Measurements from ENCODE around the gene DNPH1.
A peak's percentile ranks its signal among the peaks of the same experiment; 100 is the strongest.

The DNPH1 gene

DNA sequence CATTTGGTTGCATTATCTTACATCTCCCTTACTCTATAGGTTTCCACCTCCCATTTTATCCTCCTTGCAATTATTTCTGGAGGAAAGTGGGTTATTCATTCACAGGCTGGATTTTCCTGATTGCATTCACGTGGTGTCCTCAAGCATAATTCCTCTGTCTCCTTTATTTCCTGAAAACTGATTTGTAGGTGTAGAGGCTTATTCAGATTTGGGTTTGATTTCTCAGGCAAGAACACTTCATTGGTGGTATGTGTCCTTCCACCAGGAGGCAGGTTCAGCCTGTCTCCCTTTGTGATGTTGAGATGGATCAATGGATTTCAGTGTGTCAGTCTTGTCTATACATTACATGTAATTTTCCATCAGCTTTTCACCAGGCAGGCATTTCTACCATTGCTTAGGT is 17.3 kb downstream of the DNPH1 start:
- no peak for FAIRE-seq

DNA sequence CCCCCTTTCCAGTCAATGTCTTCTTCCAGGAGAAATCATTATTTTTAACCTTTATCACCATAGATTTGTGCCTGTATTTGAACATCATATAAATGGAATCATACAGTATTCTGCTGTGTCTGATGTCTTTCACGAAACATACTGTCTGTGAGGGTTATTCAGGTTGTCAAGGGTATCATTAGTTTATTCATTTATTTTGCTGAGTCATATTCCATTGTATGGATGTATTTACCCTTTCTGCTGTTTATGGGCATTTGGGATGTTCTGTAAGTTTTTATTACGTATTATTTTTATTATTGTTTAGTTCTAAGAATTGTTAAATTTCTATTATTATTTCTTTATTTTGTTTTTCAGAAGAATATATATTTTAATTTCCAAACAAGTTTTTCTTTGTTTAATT is 22.0 kb downstream of the DNPH1 start:
- peak; percentile 10 for FAIRE-seq

DNA sequence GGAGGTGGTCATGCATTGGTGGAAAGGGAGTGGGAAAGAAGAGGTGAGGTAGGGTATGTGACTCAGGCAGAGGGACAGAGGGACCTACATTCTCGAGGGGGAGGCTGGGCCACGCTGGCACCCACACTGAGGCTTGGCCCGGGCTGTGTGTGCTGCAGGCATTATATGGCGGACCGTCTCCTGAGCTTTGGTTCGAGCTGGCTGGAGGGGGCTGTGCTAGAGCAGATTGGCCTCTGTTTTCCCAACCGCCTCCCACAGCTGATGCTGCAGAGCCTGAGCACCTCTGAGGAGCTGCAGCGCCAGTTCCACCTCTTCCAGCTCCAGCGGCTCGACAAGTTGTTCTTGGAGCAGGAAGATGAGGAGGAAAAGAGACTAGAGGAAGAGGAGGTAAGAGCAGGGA is 23.4 kb downstream of the DNPH1 start:
- no peak for FAIRE-seq

DNA sequence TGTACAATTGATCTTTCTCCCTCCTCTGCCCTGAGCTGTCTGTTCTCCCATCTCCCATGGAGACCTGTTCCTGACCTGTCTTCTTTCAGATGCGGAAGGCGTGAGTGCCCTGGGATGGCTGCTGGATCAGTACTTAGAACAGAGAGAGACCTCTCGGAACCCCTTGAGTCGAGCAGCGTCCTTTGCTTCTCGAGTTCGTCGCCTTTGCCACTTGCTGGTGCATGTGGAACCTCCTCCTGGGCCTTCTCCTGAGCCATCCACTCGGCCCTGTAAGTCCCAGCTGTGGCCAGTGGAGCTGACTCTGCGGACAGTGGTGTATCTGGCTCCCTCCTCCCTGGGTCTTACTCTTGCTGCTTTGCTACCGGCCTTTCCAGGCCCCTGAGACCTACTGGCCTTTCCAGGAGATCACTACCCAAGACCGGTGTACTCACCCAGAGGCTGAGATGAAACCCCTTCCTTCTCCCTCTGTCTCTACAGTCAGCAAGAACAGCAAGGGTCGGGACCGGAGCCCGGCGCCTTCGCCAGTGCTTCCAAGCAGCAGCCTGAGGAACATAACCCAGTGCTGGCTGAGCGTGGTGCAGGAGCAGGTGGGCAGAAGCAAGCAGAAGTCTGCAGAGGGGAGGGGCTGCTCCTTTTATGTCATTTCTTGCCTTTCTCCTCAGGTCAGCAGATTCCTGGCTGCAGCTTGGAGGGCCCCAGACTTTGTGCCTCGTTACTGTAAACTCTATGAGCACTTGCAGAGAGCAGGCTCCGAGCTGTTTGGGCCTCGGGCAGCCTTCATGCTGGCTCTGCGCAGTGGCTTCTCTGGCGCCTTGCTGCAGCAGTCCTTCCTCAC is 24.8 kb downstream of the DNPH1 start:
- no peak for FAIRE-seq

DNA sequence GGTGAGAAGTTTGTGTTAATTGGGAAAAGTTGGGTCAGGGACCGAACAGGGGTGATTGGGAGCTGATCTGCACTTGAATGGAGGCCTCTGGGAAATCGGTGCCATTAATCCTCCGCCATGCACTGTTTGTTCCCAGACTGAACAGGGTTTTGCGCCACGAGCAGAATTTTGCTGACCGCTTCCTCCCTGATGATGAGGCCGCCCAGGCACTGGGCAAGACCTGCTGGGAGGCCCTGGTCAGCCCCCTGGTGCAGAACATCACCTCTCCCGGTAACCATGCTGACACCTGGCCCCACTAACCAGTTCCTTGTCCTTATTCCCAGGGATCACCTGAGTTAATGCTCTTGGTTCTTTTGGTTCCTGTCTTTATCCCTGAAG is 25.6 kb downstream of the DNPH1 start:
- no peak for FAIRE-seq

DNA sequence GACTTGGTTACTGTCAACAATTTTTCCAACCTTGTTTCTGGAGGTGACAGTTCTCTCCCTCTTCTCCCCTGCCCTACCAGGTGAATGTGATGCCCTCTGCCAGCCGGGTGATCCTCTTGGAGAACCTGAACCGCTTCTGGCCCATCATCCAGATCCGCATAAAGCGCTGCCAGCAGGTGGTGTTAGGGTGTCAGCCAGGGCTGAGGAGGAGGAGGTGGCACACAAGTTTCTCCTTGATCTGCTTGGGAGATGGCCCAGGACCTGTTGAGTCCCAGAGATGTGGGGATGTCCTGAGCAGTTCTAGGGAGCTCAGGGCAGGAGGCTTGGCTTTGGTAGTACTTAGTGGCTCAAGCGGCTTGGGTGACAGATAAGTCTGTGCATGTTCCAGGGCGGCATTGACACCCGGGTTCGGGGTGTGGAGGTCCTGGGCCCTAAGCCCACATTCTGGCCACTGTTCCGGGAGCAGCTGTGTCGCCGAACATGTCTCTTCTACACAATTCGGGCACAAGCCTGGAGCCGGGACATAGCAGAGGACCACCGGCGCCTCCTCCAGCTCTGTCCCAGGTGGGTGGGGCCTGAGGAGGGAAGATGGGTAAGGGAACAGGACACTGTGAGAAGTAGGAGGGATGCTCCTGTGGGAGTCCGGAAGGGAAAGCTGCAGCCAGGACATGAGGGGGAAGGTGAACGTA is 26.1 kb downstream of the DNPH1 start:
- FAIRE-seq: no peak

DNA sequence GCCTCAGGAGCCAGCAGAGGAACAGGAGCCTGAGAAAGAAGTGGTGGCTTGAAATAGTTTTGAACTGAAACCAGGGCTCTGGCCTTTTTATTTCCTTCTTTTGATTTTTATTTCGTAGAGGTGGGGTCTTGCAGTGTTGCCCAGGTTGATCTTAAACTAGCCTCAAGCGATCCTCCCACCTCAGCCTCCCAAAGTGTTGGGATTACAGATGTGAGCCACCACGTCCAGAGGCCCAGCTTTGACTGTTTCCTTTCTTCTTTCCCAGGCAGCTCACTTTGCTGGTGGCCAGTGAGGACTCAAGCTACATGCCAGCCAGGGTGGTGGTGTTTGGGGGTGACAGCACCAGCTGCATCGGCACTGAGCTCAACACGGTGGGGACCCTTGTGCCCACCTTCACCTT is 26.8 kb downstream of the DNPH1 start:
- FAIRE-seq: no peak

DNA sequence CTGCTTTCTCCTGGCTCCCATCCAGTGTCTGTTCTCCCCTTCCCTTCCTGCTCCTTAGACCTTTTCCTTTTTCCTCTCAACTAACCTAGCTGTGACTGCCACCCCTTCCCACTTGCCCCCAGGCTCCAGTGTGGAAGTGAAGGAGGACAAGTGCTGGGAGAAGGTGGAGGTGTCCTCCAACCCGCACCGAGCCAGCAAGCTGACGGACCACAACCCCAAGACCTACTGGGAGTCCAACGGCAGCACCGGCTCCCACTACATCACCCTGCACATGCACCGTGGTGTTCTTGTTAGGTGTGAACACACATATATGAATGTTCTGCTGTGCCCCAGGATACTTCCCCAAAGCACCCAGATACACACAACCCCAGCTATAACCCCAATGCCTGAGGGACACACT is 28.7 kb downstream of the DNPH1 start:
- FAIRE-seq: no peak

DNA sequence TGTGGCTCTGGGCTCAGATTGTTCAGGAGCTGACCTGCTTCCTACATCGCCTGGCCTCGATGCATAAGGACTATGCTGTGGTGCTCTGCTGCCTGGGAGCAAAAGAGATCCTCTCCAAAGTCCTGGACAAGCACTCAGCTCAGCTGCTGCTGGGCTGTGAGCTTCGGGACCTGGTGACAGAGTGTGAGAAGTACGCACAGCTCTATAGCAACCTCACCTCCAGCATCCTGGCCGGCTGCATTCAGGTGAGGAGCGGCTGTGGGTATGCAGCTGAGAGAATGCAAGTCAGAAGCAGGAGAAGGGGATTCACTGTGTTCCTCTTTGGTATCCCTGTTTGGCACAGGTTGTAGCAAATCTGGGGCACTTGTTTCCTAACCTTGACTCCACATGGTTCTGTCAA is 29.4 kb downstream of the DNPH1 start:
- no peak for FAIRE-seq

DNA sequence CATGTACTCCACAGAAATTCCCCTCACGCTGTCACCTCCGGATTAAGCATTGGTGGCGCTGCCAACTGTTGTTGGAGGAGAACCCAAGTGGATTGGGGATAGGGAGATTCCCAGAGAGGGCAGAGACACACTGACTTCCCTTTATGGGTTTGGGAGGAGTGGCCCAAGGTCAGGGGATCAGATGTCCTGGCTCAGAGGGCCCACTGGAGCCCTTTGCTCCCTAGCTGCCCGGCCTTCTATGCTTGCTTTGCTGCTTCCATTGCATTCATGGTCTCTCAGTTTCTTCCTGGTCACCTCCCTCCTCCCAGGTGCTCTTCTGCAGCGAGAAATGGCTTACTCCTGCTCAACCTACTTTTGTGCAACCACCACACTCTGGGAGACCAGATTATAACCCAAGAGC is 32.9 kb downstream of the DNPH1 start:
- FAIRE-seq: no peak

DNA sequence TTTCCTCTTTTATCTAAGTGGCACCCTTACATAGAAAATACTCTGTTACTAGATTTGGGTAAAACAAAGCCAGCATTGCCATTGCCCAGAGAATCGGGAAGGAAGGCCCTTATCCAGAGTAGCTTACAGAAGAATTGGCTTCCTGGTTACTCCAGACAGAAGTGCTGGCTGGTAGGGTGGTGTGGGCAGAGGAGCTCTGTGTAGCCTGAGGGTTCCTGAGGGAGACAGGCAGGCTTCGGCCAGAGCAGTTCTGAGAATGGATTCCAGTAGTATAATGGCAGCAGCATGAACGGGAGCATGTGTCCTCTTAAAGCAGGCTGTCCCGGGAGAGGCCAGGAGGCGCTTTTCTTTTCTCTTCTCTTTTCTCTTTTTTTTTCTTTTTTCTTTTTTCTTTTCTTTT is 35.4 kb downstream of the DNPH1 start:
- no peak for FAIRE-seq

DNA sequence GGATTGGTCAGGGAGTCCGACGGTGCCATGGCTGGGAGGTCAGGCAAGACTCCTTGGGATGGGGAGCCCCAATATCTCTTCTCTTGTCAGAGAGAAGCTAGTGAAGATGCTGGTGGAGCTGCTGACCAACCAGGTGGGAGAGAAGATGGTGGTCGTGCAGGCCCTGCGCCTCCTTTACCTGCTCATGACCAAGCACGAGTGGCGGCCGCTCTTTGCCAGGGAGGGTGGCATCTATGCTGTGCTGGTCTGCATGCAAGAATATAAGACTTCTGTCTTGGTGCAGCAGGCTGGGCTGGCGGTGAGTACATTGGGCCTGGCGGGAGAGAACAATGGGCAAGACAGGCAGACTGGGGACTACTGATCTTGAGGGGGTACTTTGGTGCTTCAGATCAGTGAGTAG is 36.4 kb downstream of the DNPH1 start:
- FAIRE-seq: no peak

DNA sequence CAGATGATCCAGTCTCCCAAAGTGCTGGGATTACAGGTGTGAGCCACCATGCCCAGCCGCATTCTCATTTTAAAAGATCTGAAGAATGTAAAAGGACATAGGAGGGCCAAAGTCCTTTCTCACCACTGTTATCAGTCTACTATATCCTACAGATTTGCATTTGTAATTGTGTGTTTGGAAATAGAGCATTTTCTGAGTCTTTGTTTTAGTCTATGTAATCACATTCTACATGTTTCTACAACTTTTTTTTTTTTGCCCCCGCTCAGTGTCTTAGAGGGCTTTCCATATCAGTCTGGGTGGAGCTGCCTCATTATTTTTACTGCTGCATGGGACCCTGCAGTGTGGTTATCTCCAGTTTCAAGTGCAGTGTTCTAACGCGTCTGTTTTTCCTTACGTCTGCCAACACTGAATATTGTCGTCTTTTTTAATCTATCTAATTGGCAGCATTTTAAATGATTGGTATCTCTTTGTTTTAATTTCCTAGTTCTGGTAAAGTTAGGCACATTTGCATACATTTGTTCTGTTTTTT is 39.4 kb downstream of the DNPH1 start:
- FAIRE-seq: no peak

DNA sequence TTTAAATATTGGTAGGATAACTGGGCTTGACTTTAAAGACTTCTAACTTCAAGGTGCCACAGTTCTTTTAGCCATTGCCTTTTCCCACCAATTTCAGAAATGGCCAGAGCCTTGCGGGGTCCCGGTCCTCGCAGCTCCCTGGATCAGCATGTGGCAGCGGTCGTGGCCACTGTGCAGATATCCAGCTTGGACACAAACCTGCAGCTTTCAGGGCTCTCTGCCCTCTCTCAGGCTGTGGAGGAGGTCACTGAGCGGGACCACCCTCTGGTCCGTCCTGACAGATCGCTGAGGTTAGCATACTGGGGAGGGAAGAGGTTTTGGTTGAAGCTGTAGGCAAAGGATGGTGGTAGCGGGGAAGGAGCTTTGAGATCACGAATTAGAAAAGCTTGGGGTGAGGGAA is 40.9 kb downstream of the DNPH1 start:
- FAIRE-seq: no peak

DNA sequence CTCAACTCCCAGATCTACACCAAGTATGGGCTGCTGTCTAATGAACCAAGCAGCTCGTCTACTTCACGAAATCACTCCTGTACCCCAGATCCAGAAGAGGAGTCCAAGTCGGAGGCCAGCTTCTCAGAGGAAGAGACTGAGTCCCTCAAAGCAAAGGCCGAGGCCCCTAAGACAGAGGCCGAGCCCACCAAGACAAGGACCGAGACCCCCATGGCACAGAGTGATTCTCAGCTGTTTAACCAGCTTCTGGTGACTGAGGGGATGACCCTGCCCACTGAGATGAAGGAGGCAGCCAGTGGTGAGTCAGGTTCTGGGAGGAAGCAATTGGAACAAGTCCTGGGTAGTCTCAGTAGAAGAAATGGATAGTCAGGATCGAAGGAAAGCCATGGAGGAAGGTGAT is 41.5 kb downstream of the DNPH1 start:
- FAIRE-seq: no peak

DNA sequence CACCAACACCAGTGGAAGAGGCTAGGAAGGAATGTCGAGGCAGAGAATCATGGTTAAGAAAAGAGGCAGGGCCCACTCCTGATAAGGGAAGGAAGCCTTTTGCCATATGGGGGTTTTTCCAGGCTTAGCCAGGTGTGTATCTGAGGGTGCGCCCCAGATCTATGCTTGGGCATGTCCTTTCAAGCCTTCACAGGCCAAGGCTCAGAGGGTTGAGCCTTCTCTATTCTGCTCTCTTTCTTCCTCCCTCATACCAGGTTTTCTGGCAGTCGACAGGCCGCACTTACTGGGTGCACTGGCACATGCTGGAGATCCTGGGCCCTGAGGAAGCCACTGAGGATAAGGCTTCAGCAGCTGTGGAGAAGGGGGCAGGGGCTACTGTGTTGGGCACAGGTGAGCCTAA is 42.6 kb downstream of the DNPH1 start:
- FAIRE-seq: no peak

DNA sequence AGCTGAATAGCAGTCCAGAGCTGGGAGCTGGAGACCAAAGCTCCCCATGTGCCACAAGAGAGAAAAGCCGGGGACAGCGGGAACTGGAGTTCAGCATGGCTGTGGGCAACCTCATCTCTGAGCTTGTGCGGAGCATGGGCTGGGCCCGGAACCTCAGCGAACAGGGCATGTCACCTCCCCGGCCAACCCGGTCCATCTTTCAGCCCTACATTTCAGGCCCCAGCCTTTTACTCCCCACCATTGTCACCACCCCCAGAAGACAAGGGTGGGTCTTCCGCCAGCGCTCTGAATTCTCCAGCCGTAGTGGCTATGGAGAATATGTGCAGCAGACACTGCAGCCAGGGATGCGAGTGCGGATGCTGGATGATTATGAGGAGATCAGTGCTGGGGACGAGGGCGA is 43.3 kb downstream of the DNPH1 start:
- FAIRE-seq: no peak

DNA sequence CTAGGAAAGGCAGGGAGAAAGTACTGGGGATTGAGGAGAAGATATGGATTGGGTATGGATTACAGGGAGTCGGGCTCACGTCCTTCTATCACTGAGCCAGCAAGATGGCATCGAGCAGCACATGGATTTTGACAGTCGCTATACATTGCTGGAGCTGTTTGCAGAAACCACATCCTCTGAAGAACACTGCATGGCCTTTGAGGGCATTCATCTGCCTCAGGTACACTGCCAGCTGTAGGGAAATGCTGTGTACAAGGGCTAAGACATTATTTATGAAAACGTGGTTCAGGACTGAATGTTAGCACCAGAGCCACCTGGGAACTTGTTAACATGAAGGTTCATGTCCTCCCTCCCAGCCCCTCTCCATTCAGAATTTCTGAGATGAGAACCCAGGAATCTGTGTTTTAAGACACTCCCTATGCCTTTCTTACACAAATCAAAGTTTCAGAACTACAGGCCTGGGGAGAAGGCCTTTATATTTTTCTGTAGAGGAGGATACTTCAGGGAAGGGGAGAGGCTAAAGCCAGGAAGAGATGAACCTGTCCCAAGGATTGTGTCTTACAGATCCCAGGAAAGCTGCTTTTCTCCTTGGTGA is 43.8 kb downstream of the DNPH1 start:
- FAIRE-seq: no peak

DNA sequence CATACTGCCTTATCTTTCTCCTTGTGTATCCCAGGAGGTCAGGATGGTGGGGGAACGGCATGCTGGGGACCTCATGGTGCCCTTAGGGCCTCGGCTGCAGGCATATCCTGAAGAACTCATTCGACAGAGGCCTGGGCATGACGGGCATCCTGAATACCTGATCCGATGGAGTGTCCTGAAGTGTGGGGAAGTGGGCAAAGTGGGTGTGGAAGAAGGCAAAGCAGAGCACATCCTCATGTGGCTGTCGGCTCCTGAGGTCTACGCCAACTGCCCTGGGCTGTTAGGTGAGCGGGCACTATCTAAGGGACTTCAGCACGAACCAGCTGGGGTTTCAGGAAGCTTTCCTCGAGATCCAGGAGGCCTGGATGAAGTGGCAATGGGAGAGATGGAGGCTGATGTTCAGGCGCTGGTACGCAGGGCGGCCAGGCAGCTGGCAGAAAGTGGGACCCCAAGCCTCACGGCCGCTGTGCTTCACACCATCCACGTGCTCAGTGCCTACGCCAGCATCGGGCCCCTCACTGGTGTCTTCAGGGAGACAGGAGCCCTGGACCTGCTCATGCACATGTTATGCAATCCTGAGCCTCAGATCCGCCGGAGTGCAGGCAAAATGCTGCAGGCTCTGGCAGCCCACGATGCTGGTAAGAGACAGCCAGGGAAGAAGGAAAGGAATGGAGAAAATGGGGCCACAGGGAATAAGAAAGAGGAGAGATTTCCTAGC is 44.9 kb downstream of the DNPH1 start:
- no peak for FAIRE-seq

DNA sequence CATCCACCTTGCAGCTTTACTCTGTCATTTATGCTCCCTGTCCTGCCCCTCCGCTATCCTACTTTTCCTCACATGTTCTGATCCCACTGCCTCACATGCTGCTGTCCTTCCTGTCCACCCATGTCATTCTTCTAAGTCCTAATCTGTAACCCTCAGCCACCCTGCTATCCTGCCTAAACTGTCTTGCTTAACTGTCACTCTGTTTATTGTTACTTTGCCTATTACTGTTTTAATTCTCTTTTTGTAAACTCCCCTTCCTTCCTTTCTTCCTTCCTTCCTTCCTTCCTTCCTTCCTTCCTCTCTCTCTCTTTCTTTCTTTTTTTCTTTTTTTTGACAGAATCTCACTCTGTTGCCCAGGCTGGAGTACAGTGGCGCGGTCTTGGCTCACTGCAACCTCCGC is 45.8 kb downstream of the DNPH1 start:
- FAIRE-seq: no peak

DNA sequence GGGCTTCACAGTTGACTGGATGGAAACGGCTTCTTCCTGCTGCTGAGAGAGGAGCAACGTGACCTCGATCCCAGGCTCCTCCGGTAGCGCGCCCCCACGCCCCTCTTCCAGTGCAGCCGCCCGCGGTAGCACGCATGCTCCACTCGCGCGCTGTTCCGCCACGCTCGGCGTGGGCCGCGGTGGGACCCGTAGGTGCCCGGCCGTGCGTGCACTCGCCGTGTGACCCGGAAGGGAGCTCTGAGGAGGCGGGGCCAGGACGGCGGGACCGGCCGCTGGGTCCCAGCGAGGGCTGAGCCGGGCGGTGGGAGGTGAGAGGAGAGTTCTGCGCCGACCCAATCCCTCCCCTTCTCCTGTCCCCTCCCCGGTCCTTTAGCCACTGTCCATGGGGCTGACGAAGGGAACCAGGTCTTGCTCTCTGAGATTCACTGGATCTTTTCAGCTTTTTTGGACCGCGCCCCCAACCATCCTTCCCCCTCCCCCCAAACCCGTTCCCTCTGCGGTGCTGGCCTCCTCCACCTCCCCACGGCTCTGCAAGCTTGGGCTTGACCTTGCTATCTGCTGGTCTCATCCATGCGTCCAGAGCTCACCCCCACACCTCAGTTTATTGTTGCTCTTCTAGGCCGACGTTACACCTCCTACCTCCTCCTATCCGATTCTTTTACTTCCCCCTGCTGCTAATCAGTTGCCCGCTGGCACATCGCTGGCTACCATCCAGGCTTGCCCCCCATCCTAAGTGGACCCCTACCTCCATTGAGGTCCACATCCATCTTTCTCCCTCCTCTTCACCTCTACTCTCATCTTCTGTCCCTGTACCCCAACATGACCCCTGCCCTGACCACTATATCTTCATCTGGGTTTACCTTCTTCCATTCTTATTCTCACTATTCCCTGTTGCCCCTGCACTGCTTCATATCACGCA is 47.1 kb downstream of the DNPH1 start, which contains the start of gene CUL9:
CUL9 (plus strand) TSS at position 255 of the 919 bp plus-strand sequence. CDS start 2,115 bp downstream, outside the sequence.
- no peak for FAIRE-seq

DNA sequence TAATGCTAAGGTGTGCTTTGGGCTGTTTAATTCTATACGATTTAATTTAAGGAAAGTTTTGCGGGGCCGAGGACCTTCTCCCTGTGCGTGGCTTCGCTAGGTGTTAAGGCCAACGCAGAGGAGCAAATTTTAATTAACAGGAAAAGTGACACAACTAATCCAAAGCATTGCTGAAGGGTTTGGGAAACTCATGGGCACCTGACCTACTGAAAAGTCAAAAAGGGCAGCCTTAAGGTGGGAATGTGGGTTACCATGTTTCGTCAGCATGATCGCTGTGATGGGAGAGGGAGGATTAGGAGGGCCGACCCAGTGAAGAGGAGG is 47.7 kb downstream of the DNPH1 start:
- FAIRE-seq: no peak
